Measurements from ENCODE around the gene C1orf115. TPM values are rescaled to one million over a fixed set of nuclear protein-coding genes. Genes with fewer than 3 reads are reported as not detected.
"Not testable (repeated sequence)": the region's sequence is repeated elsewhere in the genome, so short reads cannot be mapped to it uniquely, and the experiment has no call there.

C1orf115 gene
- total RNA-seq, 2 experiments from 2014 or later, result 0.08 to 0.10 TPM

DNA sequence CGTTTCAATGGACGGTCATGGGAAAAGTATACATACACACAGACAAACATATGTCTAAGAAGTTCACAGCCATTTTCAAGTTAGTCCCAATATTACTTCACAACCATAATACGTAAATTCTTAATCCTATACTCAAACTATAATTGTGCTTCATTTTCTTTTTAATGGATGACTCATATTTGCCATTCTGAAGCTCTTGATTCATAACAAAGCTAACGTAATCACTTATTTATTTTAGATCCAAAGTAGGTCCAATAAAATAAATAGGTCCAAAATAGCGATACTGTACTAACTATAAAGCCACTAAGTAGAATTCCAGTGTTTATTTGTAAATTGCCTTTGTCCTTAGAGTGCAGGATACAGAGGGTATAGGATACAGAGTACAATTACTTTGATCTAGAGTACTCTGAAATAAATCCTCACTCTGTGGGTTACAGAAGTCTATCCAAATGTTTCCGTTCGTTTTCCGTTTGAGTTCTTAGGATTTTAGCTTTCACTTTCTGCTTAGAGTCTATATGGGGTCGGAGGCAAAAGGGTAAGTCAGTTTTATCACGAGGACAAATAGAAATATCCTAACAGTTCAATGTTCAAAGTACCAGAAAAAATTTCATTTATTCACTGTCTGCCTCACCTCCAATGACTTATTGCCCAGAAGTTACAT lies 8.8 kb upstream of the C1orf115 start:
- Mint-ChIP-seq H3K36me3 (ENCODE audit: low read depth) (no peaks in the 10 kb centered on the region), H3K4me3 (no peak overlapping the region), H3K27me3 (ENCODE audit: low read depth) (no peaks in the 10 kb centered on the region), H3K27ac (no peak overlapping the region), H3K9me3 (ENCODE audit: insufficient read depth) (no peaks in the 10 kb centered on the region), H3K4me1 (ENCODE audit: low read depth) (no peaks in the 10 kb centered on the region)
- POLR2A ChIA-PET, result no interaction called here
- CTCF ChIA-PET, result interaction anchor here (1.5 to 2.9 kb wide), 2 partner anchors 45 to 52 kb away, joined by 3 to 16 read pairs; no protein-coding TSS in a partner anchor
- ATAC-seq (no peak), DNase-seq (no peak)

DNA sequence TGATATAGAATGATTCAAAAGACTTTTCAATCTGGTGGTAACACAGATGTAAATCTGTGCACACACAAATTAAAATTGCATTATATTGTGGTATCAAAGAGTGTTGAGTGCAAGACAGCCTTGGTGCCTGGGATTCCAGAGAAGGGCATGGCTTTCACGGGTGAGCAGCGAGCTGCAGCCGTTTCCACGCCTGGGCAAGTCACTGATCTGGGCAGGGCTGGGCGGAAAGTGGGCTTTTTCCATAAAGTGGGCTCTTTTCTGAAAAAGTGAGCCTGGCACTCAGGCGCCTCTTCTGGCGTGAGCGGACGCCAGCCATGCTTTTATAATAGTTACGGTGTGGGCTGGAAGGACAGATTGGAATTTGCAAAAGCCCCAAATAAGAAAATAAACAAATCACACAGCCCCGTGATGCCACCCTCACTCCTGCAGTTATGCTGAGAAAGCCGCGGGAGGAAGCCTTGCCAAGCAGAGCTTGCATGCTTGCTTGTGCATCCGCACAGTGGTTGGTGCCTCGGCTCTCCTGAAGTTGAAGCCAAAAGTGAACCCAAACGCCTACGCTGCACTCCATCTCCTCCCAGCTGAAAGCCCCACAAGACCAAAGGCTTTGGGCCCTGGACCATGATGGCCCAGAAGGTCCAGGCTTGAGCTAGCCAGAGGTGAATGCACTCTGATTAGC lies 7.1 kb upstream of the C1orf115 start:
- Mint-ChIP-seq H3K27ac (no peak overlapping the region), H3K9me3 (ENCODE audit: insufficient read depth) (no peaks in the 10 kb centered on the region), H3K36me3 (ENCODE audit: low read depth) (no peaks in the 10 kb centered on the region), H3K27me3 (ENCODE audit: low read depth) (peaks cover 2% of the 10 kb centered on the region), H3K4me3 (no peak overlapping the region), H3K4me1 (ENCODE audit: low read depth) (no peaks in the 10 kb centered on the region)
- ChIA-PET CTCF (interaction anchor here (0.7 kb wide), 1 partner anchor 50 kb away, joined by 3 read pairs; no protein-coding TSS in a partner anchor), POLR2A (no interaction called here)
- DNase-seq (no peak), ATAC-seq (no peak)

DNA sequence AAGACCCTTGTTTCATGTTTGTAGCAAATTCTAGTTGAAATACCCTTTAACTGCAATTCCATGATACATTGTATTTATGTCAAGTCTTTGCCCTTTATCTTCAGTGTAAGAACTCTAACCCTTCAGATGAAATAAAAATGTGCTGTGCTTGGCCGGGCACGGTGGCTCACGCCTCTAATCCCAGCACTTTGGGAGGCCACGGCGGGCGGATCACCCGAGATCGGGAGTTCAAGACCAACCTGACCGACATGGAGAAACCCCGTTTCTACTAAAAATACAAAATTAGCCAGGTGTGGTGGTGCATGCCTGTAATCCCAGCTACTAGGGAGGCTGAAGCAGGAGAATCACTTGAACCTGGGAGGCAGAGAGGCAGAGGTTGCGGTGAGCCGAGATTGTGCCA lies 6.4 kb upstream of the C1orf115 start:
- POLR2A ChIA-PET; H3K9me3 Mint-ChIP-seq (ENCODE audit: insufficient read depth); DNase-seq; ATAC-seq; H3K27ac Mint-ChIP-seq; H3K4me1 Mint-ChIP-seq (ENCODE audit: low read depth); H3K36me3 Mint-ChIP-seq (ENCODE audit: low read depth); H3K4me3 Mint-ChIP-seq; H3K27me3 Mint-ChIP-seq (ENCODE audit: low read depth): not testable (repeated sequence)
- CTCF ChIA-PET, result interaction anchor here (0.7 kb wide), 1 partner anchor 50 kb away, joined by 3 read pairs; no protein-coding TSS in a partner anchor

DNA sequence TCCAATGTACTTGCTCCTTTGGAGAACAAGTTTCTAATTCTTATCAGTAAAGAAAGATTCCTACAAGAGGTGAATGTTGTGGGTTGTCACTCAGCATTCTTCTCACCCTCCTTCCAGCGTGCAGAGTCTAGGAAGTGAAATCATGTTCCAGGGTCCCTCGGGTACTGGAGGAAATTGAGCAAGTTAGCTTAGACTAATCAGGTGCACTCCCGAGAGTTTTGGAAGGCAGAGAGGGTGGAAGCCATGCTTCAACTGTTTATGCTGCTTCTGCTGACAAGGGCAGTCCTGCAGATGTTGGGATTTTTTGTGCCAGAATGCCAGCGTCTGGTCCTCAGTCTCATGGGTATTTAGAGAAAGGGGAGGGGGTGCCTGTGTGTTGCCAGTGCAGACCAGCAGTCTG lies 5.3 kb upstream of the C1orf115 start:
- no peaks in the 10 kb centered on the region for H3K36me3 Mint-ChIP-seq (ENCODE audit: low read depth)
- peaks cover 3% of the 10 kb centered on the region for H3K4me1 Mint-ChIP-seq (ENCODE audit: low read depth)
- ChIA-PET POLR2A (no interaction called here), CTCF (interaction anchor here (0.7 kb wide), 1 partner anchor 48 kb away, joined by 3 read pairs; no protein-coding TSS in a partner anchor)
- DNase-seq (no peak), ATAC-seq (no peak)
- H3K9me3 Mint-ChIP-seq (ENCODE audit: insufficient read depth), result no peaks in the 10 kb centered on the region
- H3K27me3 Mint-ChIP-seq (ENCODE audit: low read depth), result peaks cover 5% of the 10 kb centered on the region
- H3K4me3 Mint-ChIP-seq, result no peak overlapping the region
- H3K27ac Mint-ChIP-seq, result no peak overlapping the region

DNA sequence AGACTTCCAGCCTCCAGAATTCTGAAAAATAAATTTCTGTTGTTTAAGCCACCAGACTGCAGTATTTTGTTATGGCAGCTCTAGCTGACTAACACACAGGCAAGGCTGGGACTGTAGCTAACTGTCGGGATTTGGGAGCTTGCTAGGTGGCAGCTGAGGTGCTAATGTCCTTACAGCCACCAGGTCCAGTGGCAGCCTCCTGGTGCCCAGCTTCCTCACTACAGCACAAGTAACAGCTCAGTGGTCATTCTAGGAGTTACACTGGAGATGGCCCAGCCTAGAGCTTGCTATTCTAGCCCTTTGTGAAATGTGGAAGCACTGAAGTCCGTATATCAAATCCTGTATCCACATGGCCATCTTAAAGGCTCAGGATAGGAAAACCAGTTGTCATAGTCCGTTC lies 4.3 kb upstream of the C1orf115 start:
- no peaks in the 10 kb centered on the region for H3K9me3 Mint-ChIP-seq (ENCODE audit: insufficient read depth)
- H3K4me1 Mint-ChIP-seq (ENCODE audit: low read depth), result peaks cover 6% of the 10 kb centered on the region
- H3K27me3 Mint-ChIP-seq (ENCODE audit: low read depth), result peaks cover 6% of the 10 kb centered on the region
- H3K36me3 Mint-ChIP-seq (ENCODE audit: low read depth), result no peaks in the 10 kb centered on the region
- H3K4me3 Mint-ChIP-seq, result no peak overlapping the region
- ATAC-seq (no peak), DNase-seq (no peak)
- H3K27ac Mint-ChIP-seq, result no peak overlapping the region
- POLR2A ChIA-PET, result no interaction called here
- CTCF ChIA-PET, result no interaction called here

DNA sequence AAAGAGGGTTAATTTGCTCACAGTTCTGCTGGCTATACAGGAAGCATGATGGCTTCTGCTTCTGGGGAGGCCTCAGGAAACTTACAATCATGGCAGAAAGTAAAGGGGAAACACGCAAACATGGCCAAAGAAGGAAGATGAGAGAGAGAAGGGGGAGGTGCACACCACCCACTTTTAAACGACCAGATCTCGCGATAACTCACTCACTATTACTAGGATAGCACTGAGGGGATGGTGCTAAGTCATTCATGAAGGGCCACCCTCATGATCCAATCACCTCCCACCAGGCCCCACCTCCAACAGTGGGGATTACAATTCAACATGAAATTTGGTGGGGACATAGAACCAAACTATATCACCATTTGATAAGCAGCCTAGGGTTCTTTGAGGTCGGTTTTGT lies 2.4 kb upstream of the C1orf115 start:
- CTCF ChIA-PET, result no interaction called here
- Mint-ChIP-seq H3K27me3 (ENCODE audit: low read depth) (peaks cover 20% of the 10 kb centered on the region), H3K9me3 (ENCODE audit: insufficient read depth) (no peaks in the 10 kb centered on the region), H3K36me3 (ENCODE audit: low read depth) (no peaks in the 10 kb centered on the region), H3K27ac (no peak overlapping the region), H3K4me1 (ENCODE audit: low read depth) (peaks cover 6% of the 10 kb centered on the region), H3K4me3 (no peak overlapping the region)
- POLR2A ChIA-PET, result no interaction called here
- ATAC-seq (no peak), DNase-seq (no peak)

DNA sequence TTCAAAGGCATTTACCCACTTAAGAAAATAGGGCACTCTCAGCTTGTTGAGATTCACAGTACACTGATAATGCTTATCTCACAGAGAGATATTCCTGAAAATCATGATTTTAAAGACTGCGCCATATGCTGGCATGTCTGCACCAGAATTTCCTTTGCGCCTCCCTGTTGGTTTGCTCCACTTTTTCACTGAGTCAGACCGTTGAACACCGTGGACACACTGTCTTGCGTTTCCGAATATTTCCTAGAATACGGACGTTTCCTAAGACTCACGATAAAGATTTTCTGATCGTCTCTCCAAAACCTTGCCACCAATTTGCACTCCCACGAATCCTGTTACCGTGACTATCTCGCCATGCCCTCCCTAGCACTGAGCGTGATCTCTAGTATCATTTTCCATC lies 497 bp upstream of the C1orf115 start:
- peaks cover 20% of the 10 kb centered on the region for H3K27me3 Mint-ChIP-seq (ENCODE audit: low read depth)
- no peak for DNase-seq
- peaks cover 6% of the 10 kb centered on the region for H3K4me1 Mint-ChIP-seq (ENCODE audit: low read depth)
- ChIA-PET POLR2A (no interaction called here), CTCF (interaction anchor here (0.7 kb wide), 1 partner anchor 44 kb away, joined by 5 read pairs; no protein-coding TSS in a partner anchor)
- H3K9me3 Mint-ChIP-seq (ENCODE audit: insufficient read depth), result no peaks in the 10 kb centered on the region
- ATAC-seq, result no peak
- H3K27ac Mint-ChIP-seq, result no peak overlapping the region
- peak overlapping the region; percentile 72 for H3K4me3 Mint-ChIP-seq
- H3K36me3 Mint-ChIP-seq (ENCODE audit: low read depth), result no peaks in the 10 kb centered on the region

DNA sequence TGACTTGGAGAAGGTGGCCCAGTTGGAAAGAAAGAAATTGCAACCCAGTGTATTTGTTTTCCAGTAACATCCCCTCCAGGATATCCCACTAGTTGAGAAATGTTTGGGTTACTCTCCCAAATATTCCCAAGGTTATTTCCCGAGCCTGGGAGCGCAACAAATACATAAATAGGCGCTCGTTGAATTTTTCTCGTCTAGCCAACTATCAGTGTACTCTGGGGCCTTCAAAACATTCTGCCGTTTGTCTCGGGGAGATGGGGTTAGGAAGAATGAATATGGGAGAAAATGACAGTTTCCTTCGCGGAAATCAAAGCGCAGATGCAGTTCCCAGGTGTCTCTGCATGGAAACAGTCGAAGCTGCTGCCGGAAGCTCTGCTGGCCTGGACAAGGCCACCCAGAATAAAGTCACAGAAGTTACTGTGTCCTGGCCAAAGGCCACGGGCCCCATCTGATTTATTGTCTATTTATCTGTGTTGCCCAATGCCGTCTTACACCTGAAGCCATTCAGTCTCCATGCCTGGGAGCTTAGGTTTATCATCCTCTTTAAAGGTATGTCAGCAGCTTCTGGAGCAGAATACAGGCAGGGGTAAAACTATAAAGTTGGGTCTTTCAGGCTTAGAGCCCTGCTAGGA lies 1.0 kb downstream of the C1orf115 start:
- Mint-ChIP-seq H3K4me3 (no peak overlapping the region), H3K27me3 (ENCODE audit: low read depth) (peaks cover 20% of the 10 kb centered on the region), H3K27ac (no peak overlapping the region), H3K9me3 (ENCODE audit: insufficient read depth) (no peaks in the 10 kb centered on the region), H3K4me1 (ENCODE audit: low read depth) (peaks cover 6% of the 10 kb centered on the region), H3K36me3 (ENCODE audit: low read depth) (no peaks in the 10 kb centered on the region)
- DNase-seq (no peak), ATAC-seq (no peak)
- CTCF ChIA-PET, result interaction anchor here (0.9 to 2.3 kb wide), 4 partner anchors 11 to 43 kb away, joined by 3 to 15 read pairs (median 3); no protein-coding TSS in a partner anchor
- POLR2A ChIA-PET, result no interaction called here

DNA sequence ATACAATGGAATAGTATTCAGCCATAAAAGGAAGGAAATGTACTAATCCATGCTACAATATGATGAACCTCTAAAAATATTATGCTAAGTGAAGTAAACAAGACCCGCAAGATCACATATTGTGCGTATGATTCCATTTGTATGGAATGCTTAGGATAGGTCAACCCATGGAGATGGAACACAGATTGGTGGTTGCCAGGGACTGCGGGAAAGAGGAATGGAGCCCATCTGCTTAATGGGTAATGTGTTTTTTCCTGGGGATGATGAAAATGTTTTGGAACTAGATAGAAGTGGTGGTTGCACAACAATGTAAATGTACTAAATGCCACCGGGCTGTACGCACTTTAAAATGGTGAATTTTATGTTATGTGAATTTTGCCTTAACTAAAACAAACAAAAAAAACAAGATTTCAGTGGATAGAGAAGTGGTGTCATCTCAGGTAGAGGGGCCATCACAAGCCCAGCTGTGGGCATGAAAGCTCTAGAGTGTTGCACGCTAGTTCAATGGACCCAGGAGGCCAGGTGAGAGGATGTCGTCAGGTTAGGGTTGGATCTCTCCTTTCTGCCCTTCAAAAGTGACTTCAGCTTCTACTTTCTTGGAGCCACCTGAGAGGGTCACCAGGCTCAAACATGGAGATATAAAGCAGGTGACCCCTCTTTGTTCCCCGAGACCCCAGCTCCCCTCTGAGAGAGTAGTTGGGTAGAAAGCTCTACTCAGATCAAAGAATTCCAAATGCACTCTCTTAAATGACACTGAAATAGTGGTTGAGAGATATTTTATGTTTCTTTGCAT lies 2.5 kb downstream of the C1orf115 start:
- Mint-ChIP-seq H3K27me3 (ENCODE audit: low read depth) (peaks cover 20% of the 10 kb centered on the region), H3K4me1 (ENCODE audit: low read depth) (peaks cover 6% of the 10 kb centered on the region), H3K36me3 (ENCODE audit: low read depth) (no peaks in the 10 kb centered on the region), H3K4me3 (no peak overlapping the region), H3K27ac (no peak overlapping the region), H3K9me3 (ENCODE audit: insufficient read depth) (no peaks in the 10 kb centered on the region)
- ChIA-PET POLR2A (no interaction called here), CTCF (interaction anchor here (0.8 to 3.0 kb wide), 4 partner anchors 24 to 118 kb away, joined by 3 to 15 read pairs (median 7); no protein-coding TSS in a partner anchor)
- ATAC-seq, result no peak
- DNase-seq, result no peak

DNA sequence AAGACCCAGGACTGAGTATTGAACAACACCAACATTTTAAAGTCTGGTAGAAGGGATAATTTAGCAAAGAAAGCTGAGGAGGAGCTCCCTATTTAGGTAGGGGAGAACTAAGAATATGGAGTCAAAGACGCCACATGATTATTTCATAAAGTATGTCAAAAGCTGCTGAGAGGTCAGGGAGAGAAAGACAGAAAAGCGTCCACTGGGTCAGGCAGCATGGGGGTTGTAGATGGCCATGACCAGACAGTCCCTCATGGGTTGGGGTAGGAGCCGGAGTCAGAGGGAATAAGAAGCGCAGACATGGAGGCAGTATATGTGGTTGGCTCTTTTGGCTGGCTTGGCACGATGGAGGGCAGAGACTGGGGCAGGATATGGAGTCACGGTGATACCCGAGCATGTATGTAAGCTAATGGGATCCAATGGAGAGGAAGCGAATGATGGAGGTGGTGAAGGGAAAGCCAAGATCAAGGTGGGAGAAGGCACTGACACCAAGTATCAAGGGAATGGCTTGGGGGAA lies 4.8 kb downstream of the C1orf115 start:
- DNase-seq, result no peak
- H3K4me1 Mint-ChIP-seq (ENCODE audit: low read depth), result peaks cover 3% of the 10 kb centered on the region
- no peak overlapping the region for H3K27ac Mint-ChIP-seq
- CTCF ChIA-PET, result interaction anchor here (3.0 kb wide), 1 partner anchor 39 kb away, joined by 11 read pairs; no protein-coding TSS in a partner anchor
- H3K4me3 Mint-ChIP-seq, result no peak overlapping the region
- no peaks in the 10 kb centered on the region for H3K36me3 Mint-ChIP-seq (ENCODE audit: low read depth)
- H3K27me3 Mint-ChIP-seq (ENCODE audit: low read depth), result peaks cover 15% of the 10 kb centered on the region
- ATAC-seq, result no peak
- H3K9me3 Mint-ChIP-seq (ENCODE audit: insufficient read depth), result no peaks in the 10 kb centered on the region
- POLR2A ChIA-PET, result no interaction called here

DNA sequence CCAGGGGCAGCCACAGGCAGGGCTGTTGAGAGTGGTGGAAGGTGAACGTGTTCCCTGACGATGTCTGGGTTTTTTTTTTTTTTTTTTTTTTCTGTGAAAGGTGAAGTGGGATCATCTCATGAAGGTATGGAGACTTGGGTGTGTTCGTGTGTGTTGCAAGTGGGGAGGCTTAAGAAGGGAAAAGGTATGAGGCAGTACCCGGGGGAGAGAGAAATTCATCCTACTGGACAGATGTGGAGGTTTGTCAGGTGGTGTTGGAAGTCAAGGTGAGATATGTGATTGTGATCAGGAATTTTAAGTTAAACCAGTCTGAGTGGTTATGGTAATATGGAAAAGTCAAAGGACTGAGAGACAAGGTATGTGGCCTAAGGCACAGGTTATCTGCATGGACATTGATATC lies 5.3 kb downstream of the C1orf115 start:
- Mint-ChIP-seq H3K9me3 (ENCODE audit: insufficient read depth) (no peaks in the 10 kb centered on the region), H3K36me3 (ENCODE audit: low read depth) (no peaks in the 10 kb centered on the region), H3K4me1 (ENCODE audit: low read depth) (no peaks in the 10 kb centered on the region), H3K27ac (no peak overlapping the region), H3K4me3 (no peak overlapping the region), H3K27me3 (ENCODE audit: low read depth) (peaks cover 15% of the 10 kb centered on the region)
- ATAC-seq (no peak), DNase-seq (no peak)
- POLR2A ChIA-PET, result no interaction called here
- CTCF ChIA-PET, result interaction anchor here (3.0 kb wide), 1 partner anchor 38 kb away, joined by 11 read pairs; no protein-coding TSS in a partner anchor
